CD4-positive, alpha-beta T cell treated with Interleukin-4 for 4 hours (primary cell): Measurements from ENCODE around the gene IGF1R.

Source experiments
- DNase-seq: peaks from one replicate; pipeline ENCODE4 v3.0.0-alpha.2; 2020

The IGF1R gene

DNA sequence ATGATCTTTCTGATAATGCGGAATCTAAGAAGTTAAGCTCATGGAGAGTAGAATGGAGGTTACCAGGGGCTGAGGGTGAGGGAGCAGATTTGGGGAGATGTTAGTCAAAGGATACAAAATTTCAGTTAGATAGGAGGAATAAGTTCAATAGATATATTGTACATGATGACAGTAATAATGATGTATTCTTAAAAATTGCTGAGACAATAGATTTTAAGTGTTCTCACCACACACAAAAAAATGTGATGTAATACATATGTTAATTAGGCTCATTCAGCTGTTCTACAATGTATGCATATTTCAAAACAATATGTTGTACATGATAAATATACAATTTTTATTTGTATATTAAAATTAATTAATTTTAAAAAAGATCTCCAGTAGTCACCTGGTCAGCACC lies 277.9 kb downstream of the IGF1R start:
- DNase-seq, result no peak

- DNase-seq, result no peak
These were observed 278.7 kb downstream of the IGF1R start for GRCh38 chr15:98927022-98927421.

DNA sequence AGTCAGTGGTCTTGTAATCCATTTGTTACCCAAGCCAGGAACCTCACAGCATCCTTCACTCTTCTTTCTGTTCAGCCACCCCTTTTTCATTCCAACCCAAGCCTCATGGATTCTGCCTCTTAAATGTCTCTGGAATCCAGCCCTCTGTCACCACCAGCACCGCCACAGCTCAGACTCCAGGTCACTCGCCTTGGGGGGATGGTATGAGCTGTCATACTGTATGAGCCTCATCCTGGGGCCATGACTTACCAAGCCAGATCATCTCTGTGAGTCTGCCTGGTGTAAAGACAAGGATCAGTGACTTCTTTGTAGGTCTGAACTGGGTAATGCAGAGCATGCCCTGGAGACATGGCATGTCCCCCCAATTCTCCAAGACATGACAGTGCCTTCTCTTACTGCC lies 279.7 kb downstream of the IGF1R start:
- no peak for DNase-seq

GRCh38 chr15:98930576-98930975 lies 282.2 kb downstream of the IGF1R start:
- no peak for DNase-seq

- DNase-seq, result no peak
These were observed 282.7 kb downstream of the IGF1R start for GRCh38 chr15:98931004-98931403.

DNA sequence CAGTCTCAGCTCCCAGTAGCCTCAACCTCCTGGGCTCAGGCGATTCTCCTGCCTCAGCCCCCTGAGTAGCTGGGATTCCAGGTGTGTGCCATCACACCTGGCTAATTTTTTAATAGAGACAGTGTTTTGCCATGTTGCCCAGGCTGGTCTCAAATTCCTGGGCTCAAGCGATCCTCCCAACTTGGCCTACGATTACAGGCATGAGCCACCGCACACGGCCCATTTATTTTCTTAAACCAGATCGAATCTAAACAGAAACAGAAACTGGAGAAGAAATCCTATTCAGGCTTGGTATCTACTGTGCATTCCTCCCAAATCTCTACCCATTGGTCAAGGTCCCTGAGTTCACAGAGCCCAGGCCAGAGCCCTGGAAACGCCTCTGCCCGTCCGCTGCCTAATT lies 285.1 kb downstream of the IGF1R start:
- no peak for DNase-seq

GRCh38 chr15:98935736-98936135 lies 287.4 kb downstream of the IGF1R start:
- no peak for DNase-seq

DNA sequence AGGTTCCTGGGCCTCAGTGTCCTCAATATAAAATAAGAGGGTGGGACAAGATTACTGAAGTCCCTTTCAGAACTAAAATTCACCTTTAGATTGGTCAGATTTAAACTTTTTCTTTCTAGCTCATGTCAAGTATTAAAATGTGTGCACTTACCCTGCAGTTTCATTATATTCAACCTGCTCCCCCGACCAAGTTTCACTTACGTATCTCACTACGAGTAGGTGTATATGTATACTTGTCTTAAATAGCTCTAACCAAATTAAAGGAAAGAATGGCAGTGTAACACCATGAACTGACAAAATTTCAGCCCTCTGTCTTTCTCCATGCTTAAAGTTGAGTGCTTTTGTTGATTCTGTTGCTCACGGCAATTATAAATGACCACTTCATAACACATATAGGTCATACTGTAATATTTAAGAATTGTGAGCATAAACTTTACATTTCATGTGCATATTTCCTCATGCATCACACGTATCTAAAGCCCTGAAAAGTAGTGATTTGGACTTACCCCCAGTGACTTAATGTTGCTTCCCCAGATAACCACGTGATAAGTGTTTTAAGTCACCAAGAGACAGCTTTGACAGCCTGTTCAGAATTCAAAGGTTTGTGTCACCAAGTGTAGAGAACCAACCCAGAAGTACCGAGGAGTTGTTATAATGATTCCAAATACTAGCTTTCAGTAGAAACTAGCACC lies 289.2 kb downstream of the IGF1R start:
- DNase-seq, result no peak

DNA sequence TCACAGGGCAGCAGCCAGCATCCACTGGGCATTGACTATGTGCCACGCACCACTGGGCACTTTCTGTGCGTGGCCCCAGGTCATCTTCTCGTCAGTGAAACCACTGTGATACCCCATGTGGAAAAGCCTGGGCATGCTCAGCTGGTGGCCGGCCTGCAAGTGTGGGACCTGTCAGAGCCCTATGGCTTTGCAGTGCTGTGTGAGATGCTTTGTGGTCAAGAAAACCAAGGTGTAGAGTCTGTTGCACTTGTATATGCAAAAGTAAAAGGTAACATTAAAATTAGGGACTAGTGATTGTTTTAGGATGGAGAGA lies 289.7 kb downstream of the IGF1R start:
- DNase-seq, result no peak

GRCh38 chr15:98938799-98939198 lies 290.5 kb downstream of the IGF1R start:
- no peak for DNase-seq

GRCh38 chr15:98939311-98940080 lies 291.2 kb downstream of the IGF1R start:
- no peak for DNase-seq

DNA sequence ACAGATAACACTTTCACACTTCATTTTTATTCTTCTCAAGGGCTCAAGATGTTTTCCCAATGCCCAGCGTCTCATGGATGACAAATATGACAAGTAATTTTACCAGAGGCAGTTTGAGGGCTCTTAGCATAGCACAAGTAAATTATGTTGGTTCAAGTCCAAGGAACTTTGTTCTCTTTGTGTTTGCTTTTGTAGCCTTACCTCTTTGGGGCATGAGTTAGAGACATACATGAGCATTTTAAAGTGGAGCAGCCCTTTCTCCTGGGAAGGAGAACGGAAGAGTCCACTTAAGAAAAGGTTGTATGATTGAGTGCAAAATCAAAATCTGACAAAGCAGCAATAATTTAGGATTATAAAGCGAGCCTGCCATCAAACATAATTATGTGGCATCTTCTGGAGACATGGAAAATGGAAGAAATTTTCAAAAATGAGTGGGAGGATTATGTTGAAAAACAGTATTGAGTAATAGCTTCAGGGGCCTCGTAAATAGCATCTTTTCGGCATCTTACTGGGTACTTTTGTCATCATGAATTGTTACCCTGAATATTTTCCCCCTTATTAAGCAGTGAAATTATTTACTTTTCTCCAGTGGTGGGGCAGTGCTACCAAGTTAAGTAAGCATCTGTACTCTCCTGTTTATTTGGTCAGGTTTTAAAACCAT lies 293.4 kb downstream of the IGF1R start:
- no peak for DNase-seq

- no peak for DNase-seq
These were observed 294.1 kb downstream of the IGF1R start for GRCh38 chr15:98942431-98942830.

GRCh38 chr15:98943051-98943508 lies 294.7 kb downstream of the IGF1R start:
- no peak for DNase-seq

- no peak for DNase-seq
These were observed 295.3 kb downstream of the IGF1R start for GRCh38 chr15:98943601-98944151.

DNA sequence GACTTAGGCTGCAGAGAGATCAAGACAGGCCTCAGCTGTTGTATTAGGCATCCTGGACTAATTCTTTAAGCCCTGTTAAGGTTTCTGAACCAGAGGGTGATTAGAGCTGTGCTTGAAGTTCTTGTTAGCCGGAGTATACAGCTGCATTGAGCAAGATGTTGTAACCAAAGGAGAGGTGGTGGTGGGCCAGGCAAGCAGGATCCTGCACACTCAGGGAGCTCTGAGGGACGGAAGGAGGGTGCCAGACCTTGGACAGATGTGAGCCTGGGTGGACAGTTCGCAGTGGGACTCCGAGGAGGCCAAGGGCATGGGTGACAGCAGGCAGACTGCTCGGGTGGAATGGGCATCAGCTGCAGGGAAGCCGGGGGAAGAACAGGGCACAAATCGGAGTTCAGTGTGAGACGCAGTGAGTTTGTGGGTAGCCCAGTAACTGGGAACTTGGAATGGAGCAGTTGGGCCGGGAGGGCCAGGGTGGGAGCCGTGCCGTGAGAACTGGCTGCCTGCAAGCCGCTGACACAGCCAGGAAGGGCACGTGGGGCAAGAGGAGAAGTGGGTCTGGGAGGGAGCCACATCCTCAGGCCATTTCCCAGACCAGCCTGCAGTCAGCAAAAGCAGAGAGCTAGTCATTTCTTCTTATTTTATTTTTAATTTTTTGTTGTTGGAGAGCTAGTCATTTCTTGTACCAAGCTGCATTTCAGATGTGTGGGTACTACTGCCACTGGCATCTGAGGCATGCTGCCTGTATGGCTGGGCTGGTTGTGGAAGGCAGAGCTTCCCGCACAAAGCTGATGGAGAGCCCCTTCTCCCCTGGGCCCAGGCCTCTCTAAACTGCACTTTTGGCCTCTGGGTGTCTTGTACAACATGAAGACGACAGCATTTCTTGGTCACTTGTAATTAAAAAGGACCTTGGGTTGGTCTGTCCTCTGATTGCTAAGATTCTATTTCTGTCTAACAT lies 298.2 kb downstream of the IGF1R start:
- DNase-seq, result no peak

DNA sequence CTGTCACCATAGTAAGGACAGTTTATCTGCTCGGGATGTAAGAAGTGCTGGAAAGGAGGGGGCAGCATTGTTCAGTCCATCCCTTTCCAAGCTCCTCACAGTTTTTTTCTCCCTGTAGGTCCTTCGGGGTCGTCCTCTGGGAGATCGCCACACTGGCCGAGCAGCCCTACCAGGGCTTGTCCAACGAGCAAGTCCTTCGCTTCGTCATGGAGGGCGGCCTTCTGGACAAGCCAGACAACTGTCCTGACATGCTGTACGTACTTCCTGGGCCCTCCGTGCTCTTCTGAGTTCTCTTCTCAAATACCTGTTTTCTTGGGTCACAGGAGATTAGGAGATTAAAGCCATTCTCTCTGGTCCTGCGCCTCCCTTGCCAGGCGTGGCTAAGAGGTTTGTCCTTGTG lies 300.1 kb downstream of the IGF1R start:
- no peak for DNase-seq

- no peak for DNase-seq
These were observed 300.6 kb downstream of the IGF1R start for GRCh38 chr15:98948941-98949340.

DNA sequence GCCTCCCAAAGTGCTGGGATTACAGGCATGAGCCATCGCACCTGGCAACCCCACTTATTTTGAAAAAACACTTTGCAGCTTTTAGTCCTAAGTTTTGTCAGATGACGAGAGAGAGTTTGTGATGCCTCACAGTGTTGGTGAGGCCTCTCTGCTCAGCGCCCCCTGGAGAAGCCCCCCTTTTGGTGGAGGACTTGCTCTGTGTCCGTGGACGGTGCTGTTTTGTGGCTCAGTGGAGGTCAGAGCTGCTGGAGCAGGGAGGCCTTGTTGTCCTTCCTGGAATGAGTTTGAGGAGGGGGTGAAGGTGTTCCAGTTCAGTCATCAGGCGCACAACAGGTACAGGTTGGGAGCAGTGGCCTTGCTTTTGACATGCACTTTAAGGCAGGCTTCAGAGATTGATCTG lies 301.3 kb downstream of the IGF1R start:
- DNase-seq, result no peak

- no peak for DNase-seq
These were observed 301.9 kb downstream of the IGF1R start for GRCh38 chr15:98950248-98950647.

DNA sequence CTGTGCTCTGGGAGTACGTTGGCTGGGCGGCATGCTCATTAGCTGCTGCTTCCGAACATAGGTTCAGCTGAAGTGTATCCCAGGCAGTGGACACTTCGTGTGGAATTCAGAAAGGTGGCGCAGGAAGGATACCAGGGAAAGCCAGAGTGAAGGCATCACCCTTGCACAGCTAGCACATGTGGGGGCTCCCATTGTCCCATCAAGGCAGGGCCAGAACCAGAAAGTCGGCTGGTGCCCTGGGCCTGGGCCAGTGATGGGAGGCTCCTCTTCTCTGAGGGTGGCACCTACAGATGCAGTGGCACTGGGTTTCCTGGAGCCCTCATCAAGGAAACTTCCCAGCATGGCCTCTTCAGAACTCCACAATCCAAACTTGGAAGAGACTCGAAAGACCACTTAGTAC lies 302.7 kb downstream of the IGF1R start:
- no peak for DNase-seq

DNA sequence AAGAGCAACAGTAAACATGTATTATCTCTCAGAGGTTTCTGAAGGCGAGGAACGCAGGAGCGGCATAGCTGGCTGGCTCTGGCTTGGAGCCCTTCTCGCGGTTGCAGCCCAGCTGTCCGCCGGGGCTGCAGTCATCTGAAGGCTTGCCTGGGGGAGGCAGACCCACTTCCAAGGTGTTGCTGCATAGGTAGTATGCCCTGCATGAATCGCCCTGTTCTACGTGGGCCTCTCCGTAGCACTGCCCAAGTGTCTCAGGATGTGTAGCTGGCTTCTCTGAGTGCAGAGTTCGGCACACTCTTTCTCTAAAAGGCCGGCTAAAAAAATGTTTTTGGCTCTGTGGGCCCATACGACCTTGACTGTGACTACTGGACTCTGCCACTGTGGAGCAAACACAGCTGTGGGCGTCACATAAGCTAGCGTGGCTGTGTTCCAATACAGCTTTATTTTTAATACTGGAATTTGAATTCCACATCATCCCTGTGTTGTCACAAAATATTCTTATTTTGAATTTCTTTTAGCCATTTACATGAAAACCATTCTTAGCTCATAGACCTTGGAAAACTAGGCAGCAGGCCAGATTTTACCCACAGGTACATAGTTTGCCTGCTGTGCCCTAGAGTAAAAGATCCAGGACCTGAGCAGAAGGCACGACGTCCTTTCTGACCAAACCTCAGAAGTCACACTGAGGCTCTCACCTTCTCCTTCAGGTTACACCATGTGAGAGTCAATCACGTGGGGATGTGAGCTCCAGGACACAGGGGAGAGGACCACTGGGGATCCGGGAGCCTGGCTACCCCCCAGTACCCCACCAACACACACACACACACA lies 303.4 kb downstream of the IGF1R start:
- no peak for DNase-seq
